GM21723 (cell line): Measurements from ENCODE around the gene LIFR.

ENCODE experiments used
- ATAC-seq: cut with Tn5 transposase; IDR thresholded peaks from one replicate; pipeline ENCODE4 v1.9.1; 2021; ENCODE audit warnings: mild to moderate bottlenecking, moderate library complexity; ENCODE audit not compliant: unreplicated experiment

The LIFR gene

DNA sequence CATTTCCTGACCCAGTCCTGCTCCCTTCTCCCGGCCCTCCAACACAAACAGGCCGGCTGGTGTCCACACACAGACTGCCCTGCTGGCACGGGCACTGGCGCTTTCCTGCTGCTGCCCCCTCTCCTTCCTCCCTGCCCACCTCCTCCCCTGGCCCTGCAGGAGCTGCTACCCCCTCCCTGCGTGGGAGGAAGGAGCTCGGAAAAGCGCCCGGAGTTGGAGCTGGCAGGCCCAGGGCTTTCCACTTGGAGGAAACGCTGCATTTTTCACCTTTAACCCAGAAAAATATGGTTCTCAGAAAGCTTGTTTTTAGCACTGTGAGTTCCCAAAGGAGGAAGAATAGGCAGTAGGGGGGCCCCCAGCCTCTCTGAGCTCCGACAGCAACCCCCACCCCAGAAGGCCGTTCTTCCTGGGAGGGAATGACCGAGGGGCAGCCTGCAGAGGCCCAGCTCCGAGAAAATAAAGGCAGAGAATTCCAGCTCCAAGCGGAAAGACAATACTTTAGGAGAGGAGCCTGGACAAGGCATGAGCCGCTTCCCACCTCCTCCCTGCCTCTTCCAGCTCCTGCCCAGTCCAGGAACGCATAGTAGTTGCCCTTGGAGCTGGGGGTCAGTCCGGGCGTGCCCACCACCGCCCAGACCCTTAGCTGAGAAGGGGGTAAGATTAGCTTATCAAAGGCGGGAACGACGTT lies 88.9 kb downstream of the LIFR start:
- ATAC-seq, result no peak

DNA sequence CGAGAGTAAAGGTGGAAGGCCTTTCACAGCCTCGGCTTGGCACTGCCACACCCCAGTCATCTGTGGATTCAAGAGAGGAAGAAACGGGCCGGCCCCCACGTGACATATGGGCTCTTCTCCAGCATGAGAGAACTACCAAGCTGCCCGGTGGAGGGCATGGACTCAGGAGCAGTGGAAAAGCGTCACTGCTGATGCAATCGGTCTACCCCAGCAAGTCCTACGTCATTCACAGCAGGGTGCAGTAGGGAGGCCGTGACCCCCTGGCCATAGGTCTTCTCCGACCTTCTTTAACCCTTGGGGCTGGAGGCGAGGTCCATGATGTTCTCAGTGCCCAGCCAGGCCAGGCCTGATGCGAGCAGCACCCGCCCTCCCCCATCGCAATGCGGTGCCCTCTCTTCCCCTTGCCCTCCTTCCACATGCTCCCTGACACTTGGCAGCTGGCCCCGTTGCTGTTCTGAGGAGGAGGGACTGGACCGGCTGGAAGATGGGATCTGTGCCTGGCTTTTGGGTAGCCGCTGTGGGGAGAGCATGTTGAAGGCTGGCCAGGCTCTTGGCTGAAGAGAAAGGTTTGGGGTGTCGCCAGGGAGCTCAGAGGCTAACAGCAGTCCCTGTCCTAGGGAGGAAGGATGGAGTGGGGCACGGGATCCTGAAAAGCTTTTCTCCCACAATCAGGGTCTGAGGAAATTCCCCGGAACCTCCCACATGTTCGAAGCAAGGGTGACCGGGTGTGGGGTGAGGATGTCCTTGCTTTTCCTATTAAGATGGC lies 89.8 kb downstream of the LIFR start:
- no peak for ATAC-seq

DNA sequence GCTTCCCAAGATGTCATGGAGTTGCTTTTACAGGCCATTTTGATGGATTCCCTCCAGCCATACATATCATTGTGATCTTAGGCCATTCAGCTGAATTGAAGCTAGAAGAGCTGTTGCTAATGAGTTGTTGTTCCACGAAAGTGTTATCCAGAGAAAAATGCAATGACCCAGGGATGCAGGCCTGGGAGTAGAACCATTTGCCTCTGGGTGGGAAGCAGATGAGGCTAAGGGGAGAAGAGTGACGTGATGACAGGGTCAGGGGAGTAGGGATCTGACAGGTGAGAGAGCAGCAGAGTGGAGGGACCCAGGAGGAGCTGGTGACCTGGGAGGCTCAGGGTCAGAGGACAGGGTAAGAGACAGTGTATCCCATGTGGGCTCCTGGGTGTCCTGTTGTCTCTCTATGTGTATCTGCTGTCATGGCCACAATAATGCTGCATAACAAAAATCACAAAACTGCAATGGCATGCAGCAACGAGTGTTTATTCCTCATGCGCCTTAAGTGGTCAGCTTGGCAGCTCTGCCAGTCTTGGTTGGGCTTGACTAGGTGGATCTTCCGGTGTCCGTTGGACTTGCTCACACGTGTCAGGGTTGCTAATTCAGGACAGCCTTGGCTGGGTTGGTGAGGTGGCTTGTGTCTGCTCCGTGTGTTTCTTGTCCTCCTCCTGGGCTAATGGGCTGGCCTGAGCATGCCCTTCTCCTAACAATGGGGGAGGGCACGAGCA lies 90.6 kb downstream of the LIFR start:
- no peak for ATAC-seq

DNA sequence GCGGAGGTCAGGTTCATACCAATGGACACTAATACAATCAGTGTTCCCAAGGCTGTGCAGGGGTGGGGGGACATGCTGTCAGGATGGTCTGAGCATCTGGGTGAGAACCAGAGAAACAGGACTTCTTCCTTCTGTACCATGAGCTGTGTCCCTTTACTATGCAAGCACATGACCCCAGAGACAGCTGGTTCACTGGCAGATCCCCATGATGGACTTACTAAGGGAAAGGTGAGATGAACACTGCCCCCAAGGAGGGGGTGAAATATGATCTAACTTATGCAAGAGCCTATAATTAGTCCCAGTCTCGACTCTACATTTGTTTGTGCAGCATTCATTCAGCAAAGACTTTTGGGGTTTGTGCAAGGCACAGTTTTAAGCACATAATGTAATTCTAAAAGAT lies 91.4 kb downstream of the LIFR start:
- ATAC-seq, result no peak

DNA sequence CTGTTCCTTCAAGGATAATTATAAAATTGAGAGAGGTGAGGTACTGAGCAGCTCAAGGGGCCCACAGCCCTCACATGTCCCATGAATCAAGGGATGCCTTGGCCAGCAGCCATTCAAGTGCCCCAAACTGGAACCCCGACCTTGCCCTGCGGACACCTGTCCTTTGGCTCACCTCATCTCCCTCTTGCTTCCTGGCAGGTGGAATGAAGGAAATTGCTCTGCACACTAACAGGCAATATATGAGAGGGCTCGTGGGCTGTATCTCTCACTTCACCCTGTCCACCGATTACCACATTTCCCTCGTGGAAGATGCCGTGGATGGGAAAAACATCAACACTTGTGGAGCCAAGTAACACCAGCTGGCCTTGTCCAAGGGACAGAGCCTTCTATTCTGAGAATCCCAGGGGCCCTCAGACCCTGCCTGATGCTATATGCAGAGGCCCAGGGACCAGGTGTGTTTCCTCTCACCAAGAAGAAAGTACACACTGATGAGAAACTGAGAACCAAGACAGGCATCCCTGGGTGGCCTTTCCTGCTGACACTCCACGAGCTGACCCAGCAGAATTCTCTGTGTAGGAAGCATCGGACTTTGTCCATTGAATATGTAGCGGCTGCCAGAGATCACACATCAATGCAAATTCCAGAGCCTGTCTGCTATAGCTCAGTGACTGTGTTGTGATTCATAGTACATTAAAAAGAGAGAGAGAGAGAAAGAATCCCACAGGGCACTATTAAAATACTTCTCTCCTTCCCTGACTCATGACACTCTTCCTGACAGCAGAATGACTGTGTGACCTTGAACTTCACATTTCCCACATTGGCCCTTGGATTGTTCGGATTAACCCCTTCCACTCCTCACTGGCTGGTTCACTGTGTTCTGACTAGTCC lies 92.6 kb downstream of the LIFR start:
- ATAC-seq, result no peak

DNA sequence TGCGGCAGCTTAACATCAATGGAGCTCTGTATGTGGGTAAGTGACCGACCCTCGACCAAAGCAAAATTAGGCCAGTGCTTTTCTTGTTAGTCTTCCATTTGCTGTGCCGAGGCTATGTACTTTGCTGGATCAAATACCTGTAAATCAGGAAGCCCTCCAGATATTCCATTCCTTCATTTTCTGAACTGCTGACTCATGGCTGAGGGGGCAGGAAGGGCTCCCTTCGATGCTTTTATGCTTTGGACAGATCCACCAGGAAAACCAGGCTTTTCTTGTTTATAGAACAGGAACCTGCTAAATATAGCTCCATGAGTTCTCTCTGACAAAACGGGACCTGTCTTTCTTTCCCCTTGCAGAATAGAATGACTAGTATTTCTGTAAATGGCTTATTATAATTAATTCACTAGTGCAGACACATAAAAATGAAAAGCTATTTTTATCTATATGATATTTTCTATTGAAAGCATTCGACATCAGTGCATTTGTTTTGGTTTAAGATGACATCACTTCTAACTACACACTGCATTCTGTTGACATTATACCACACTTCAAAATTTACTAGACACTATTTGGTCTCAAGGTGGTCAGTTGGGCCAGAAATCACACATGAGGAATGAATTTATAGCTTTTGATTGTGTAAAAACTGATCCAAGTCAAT lies 93.3 kb downstream of the LIFR start:
- ATAC-seq, result no peak

DNA sequence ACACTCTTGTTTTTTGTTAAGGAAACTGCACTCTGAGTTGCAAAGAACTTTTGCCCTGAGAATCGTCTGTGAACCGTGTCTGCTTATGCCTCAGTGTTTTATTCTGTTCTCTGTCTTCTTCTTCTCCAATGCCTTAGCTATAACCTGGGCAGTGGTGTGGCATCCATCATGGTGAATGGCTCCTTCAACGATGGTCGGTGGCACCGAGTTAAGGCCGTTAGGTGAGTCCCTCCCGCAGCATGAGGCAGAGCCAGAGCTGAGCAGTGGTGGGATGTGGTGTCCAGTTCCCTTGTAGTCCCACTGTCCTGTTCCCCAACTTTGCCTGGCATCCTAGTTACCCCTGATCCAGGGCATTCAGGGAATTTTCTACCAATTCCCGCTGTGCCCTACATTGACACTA lies 98.3 kb downstream of the LIFR start:
- ATAC-seq, result no peak

DNA sequence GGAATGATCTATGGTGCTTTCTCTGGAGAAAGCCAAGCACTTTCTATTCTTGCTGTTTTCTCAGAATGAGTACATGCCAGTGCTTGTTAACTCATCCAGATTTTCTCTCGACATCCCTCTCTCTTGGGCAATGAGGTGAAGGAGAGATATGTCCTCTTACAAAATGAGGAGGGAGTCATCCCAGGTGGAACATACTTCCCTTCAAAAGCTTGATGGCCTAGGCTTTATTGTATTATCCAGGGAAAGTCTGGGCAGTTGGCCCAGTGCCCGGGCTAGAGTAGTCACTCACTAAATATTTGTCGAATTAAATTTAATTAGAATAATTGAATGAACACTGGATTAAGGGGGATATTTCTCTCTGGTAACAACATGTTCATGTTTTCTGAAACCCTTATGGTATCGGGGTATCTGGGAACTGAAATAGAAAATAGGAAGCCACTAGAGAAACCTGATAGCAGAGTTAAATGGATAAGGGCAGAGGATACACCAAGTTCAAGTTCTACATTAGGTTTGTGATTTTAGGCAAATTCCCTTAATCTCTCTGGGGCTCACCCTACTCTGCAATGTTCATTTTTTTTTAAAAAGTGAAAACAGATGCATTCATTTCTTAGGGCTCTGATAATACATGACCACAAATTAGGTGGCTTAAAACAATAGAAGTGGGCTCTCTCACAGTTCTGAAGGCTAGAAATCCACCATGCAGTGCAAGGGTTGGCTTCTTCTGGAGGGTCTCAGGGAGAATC lies 99.6 kb downstream of the LIFR start:
- no peak for ATAC-seq

DNA sequence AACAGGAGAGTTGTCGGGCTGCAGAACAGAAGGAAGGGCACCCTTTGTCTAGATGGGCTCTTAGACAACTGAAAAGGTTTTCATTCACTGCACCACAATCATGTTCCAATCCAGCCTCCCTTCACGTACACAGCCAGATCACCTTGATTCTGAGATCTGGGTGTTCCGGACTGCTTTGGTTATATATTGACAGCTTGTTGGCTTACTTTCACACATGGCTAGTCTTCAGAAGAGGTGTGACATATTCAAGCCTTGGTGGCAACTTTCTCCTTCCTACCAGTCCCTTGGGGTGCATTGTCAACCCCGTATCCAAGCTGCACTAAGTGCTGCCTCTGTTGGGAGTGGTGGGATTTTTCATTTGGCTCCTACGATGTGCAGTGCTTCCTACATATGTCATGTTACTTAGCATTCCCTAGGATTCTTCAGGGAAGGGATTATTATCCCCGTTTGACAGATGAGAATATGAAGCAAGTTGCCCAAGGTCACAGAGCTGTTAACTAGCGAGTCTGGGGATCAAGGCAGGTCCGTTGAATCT lies 100.6 kb downstream of the LIFR start:
- ATAC-seq, result no peak

DNA sequence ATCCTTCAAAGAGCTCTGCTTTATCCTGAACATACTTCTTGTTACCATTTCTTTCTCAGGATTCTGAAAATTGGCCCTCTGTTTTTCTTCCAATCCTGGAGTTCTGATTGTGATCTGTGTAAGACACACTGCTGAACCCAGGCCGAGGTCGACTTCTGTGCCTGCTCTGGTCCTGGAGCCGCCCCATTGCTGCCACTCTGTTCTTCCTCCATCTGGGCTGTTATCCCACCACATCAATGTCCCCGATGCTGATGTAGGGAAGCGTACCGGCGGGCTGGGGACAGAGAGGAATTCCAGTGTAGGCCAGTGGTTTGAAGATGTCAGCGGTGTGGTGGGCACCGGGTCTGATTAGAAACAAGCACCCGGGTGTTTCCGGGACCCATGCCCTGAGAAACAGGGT lies 102.5 kb downstream of the LIFR start:
- peak; percentile 24 for ATAC-seq

DNA sequence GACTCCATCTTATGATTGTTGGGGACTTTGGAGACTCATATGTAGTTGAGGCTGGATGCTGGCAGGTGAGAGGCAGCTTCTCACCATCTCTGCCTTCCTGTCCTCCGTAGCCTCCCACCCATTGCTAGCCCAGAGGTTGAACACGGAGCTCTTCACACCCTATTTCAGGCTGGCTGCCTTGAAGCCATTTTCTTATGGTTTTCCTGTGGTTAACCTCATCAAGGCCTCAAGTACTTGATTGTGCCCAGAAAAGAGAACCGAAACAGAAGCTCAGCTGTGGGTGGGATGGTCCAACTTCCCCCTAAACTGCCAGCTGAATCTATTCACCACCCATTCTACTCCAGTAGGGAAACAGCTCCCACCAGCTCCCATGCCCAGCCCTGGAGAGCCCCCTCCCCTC lies 102.9 kb downstream of the LIFR start:
- peak; percentile 100 for ATAC-seq

DNA sequence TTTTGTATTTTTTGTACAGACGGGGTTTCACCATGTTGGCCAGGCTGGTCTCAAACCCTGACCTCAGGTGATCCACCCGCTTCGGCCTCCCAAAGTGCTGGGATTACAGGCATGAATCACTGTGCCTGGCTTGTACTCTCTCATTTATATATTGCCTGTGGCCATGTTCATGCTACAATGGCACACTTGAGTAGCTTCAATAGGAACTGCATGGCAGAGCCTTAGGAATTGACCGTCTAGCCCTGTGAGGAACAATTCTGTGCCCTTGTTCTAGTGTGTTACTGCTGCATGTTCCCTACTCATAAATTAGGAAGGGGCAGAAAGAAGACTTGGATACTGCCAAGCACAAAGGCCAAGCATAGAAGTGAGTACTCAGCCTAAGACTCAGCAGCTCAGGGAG lies 104.2 kb downstream of the LIFR start:
- no peak for ATAC-seq

DNA sequence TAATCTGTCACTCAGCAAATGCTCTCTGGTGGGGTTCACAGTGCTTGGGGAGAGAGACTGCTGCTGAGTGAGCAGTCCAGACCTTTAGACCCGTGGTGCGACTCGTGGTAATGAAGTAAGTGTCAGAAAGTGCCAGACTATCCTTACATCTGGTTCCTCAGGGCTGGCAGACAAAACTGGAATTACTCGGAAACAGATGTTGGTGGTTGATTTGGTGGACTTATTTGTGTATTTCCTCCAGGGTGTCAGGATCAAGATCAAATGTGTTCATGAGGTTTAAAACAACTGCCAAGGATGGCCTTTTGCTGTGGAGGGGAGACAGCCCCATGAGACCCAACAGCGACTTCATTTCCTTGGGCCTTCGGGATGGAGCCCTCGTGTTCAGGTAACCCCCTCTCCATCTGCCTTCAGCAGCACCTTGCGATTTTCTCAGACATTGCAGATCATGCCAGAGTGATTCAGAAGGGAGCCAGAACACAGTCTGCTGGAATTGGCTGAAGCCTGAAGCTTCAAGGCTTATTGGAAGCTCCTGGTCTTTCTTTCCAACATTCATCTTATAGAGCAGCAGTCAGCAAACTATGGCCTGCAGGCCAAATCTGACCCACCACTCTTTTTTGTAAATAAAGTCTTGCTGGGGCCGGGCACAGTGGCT lies 105.2 kb downstream of the LIFR start:
- ATAC-seq, result no peak

DNA sequence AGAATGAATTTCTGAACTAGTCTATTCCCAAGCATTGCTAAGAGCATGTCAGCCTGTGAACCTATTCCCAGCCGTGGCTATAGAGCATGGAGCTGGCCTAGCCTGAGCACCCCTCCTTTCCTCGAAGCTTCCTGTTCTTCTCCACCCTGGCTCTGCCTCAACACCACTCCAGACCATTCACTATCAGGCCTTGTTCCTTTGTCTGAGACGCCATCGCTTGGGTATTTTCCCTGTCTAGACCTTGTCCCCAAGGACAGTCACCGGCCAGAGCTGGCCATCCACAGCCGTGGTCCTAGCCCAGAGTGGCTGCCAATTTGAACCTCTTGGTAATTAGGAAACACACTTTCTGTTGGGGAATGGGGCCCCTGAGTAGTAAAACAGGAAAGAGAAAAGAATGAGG lies 105.8 kb downstream of the LIFR start:
- no peak for ATAC-seq

DNA sequence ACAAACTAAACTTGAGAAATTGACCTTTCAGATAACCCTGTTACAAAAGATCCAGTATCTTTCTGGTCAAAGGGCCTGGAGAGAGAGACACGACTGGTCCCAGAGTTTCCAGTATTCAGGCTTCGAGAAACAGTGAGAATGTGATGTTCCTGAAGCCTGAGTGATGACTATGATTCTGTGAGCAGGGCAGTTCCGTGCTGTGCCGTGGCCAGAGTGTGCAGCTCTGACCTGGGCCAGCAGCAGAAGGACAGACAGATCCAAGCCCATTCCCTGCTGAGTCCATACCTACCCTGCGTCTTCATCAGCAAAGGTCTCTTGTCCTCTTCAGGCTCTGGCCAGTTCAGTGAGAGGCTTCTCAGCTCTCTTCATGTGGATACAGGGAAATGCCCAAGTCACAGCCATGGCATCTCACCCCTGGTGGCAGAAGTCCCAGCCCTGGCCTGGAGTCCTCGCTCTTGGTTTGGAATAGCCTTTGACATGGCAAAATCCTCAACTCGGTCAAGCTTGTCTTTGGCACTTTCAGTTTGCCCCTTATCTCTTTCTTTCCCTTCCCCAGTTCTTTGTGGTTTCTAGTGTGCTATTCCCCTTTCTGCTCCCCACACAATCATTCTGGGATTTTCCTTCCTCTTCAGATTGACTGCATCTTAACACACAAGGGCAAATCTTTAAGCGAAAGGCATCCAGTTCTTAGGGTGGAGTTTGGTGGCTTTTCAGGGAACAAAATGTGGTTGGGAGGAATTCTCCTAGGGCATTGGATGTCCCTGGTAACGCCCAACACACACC lies 107.7 kb downstream of the LIFR start:
- no peak for ATAC-seq

DNA sequence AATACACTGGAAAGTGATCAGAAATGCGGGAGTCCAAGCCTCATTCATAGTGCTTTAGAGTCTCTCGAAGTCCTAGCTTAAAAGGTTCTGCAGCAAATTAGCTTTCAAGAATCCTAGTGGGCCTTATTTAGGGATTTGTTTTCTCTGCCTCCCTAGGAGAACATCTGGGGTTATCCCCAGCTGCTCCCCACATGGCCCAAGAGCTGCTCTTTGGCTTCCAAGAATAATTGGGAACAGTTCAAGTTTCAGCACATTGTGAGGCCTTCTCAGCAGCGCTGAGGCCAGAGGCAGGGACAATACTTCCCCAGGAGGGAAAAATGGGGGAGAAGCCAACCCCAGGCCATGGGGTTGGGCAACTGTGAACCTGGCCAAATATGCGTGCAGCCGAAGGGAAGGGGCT lies 108.7 kb downstream of the LIFR start:
- ATAC-seq, result no peak

DNA sequence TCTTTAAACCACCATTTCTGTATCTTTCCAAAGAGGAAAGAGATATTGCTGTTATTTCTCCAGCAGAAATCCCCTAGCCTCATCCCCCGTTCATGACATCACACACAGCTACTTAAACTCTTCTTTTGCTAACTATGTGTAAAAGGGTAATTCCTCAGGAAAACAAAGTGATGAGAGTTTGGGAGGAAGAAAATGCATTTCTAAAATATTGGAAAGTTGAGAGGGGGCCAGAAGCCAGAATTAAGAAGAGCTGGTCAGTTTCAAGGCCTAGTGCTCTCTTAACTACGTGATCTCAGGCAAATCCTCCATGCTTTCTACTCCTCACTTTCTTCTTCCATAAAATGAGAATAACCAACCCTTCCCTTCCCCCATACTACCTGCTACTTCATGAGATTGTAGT lies 109.4 kb downstream of the LIFR start:
- ATAC-seq, result no peak

DNA sequence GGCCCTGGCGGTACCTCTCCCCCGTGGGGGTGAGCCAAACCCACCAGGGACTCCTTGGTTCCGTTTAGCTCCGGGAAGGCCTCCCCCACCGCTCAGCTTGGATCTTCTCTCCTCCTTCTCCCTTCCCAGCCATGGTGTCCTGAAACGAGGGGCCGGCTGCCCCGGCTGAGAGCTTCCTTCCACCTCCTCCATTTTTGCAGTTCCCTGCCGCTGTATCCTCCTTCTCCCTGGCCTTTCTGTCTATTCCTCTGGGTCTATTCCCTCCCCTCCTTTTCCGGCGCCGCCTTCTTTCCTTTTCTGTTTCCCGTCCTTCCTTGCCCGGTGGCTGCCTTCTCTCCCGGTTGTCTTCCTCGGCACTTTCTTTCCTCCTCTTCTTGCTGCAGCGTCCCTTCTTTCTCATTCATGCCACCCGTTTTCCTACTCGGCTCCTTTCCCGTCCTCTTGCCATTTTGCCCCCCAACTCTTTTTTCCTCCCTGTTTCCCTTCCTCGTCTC lies 110.4 kb downstream of the LIFR start:
- ATAC-seq, result no peak
